BLaER1 treated with 17β-estradiol and CSF1 and Interleukin-3, amounts not matched to agents 10 nM and 100 nM (cell line): ENCODE measurements around the gene PCSK6.

Source experiments
- H3K27ac ChIP-seq, 11 experiments: shearing (Covaris generic); formaldehyde crosslinking; 2 replicates each; pipeline ENCODE4 v1.8.1; 2022
- H3K27me3 ChIP-seq, 11 experiments: shearing (Covaris generic); formaldehyde crosslinking; 2 replicates each; pipeline ENCODE4 v1.8.1; 2022
- H3K36me3 ChIP-seq, 11 experiments: shearing (Covaris generic); formaldehyde crosslinking; 2 replicates each; pipeline ENCODE4 v1.8.1; 2022
- H3K4me1 ChIP-seq, 10 experiments: shearing (Covaris generic); formaldehyde crosslinking; 2 replicates each; pipeline ENCODE4 v1.8.1; 2022
- H3K4me2 ChIP-seq, 11 experiments: shearing (Covaris generic); formaldehyde crosslinking; 2 replicates each; pipeline ENCODE4 v1.8.1; 2022
- H3K4me3 ChIP-seq, 10 experiments: shearing (Covaris generic); formaldehyde crosslinking; 2 replicates each; pipeline ENCODE4 v1.8.1; 2022
- H3K9ac ChIP-seq, 11 experiments: shearing (Covaris generic); formaldehyde crosslinking; 2 replicates each; pipeline ENCODE4 v1.8.1; 2022
- H3K9me3 ChIP-seq, 11 experiments: shearing (Covaris generic); formaldehyde crosslinking; replicated peaks in 1 of 11; 2 replicates each; pipeline ENCODE4 v1.8.1; 2022
- H4K20me1 ChIP-seq, 11 experiments: shearing (Covaris generic); formaldehyde crosslinking; 2 replicates each; pipeline ENCODE4 v1.8.1; 2022
- Cebpa-rat ChIP-seq, 11 experiments: shearing (Covaris generic); IDR thresholded peaks; 2 replicates each; pipeline ENCODE4 v1.8.1; 2022

The PCSK6 gene

DNA sequence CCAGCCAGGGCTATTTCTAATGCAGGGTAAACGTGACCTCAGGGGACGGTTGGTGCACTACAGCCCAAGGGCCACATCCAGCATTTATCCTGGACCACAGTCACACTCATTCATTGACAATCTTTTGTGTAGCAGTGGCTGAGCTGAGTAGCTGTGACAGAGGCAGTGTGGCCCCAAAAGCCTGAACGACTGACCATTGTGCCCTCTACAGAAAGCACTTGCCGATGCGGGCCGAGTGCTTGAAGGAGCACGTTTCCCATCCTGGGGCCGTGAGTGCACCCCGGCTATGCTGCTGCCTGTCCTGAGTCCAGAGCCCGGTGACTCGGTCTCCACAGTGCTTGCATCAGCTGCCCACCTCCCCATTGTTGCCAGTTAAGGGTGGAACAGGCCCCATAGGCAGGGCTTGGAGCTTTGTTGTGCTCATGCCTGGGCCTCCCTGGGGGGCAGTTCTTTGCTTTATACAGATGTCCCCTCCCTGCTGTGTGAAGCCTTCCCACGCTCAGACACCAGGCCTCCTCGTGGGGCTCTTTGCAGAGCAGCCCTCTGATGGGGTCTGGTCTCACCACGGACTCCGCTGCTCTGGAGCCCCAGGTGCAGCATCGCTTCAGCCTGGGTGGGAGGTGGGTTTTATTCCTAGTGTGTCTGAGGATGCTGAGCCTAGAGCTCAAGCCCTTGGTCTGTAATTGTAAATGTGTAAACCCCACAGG lies 181.5 kb downstream of the PCSK6 start:
- Histone ChIP-seq H3K9me3 (no peaks in the 10 kb centered on the region), H3K27me3 (no peaks in the 10 kb centered on the region), H3K9ac (no peak overlapping the region), H3K36me3 (no peaks in the 10 kb centered on the region), H3K4me3 (no peak overlapping the region), H4K20me1 (peaks cover 0 to 2% (median 0%) of the 10 kb centered on the region in 11 experiments; a peak in 1 of 22 replicates), H3K4me2 (peak overlapping the region in 4 of 11 experiments; percentile 31 to 48 (median 36); a peak in 5 of 22 replicates), H3K4me1 (peaks cover 0 to 28% (median 15%) of the 10 kb centered on the region in 10 experiments; a peak in 11 of 20 replicates), H3K27ac (no peak overlapping the region)
- TF ChIP-seq Cebpa-rat (IDR thresholded peaks at IDR 0.05) = no peak

DNA sequence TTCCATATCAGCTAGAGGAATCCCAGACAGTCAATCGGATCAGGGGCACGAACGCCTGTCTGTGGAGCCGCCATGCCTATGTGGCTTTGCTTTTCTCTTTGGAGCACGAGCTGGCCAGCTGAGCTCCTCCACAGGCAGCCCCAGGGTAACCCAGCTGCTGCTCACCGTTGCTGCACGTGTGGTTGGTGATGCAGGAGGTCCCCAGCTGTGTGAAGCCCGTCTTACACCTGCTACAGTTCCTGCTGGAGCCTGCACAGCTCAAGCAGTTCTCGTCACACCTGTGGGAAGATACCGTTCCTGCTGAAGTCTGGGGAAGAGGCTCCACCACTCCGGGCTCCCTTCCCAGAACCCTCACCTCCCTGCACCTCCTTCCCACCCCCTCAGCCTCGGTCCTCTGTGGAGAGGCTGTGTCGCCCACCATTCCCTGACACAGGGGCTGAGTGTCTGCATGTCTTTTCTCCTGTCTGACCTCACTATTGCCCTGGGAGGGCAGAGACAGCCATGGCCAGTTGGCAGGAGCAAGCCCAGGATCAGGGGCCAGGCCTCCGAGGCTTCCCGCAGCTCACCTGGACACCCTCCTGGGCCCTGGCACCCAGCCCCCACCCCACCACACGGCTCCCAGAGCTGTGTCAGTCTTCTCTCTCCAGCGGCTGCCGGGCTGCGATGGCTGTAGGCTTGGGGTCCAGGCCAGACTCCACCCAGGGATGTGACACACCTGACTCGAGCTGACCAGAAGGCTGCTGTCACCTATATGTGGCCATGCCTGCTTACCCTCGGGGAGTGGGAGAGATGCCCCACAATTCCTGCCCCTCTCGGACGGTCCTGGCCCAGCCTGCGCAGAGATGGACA lies 182.2 kb downstream of the PCSK6 start:
- peaks cover 0 to 28% (median 16%) of the 10 kb centered on the region in 10 experiments; a peak in 11 of 20 replicates for H3K4me1 ChIP-seq
- H3K4me3 ChIP-seq = no peak overlapping the region
- no peak overlapping the region for H3K27ac ChIP-seq
- H3K36me3 ChIP-seq = no peaks in the 10 kb centered on the region
- no peak for TF ChIP-seq Cebpa-rat (IDR thresholded peaks at IDR 0.05)
- no peak overlapping the region for H3K9ac ChIP-seq
- H3K9me3 ChIP-seq = no peaks in the 10 kb centered on the region
- H4K20me1 ChIP-seq = peaks cover 0 to 2% (median 0%) of the 10 kb centered on the region in 11 experiments; a peak in 1 of 22 replicates
- H3K4me2 ChIP-seq = peak overlapping the region in 7 of 11 experiments; percentile 27 to 48 (median 32); a peak in 13 of 22 replicates
- H3K27me3 ChIP-seq = no peaks in the 10 kb centered on the region

DNA sequence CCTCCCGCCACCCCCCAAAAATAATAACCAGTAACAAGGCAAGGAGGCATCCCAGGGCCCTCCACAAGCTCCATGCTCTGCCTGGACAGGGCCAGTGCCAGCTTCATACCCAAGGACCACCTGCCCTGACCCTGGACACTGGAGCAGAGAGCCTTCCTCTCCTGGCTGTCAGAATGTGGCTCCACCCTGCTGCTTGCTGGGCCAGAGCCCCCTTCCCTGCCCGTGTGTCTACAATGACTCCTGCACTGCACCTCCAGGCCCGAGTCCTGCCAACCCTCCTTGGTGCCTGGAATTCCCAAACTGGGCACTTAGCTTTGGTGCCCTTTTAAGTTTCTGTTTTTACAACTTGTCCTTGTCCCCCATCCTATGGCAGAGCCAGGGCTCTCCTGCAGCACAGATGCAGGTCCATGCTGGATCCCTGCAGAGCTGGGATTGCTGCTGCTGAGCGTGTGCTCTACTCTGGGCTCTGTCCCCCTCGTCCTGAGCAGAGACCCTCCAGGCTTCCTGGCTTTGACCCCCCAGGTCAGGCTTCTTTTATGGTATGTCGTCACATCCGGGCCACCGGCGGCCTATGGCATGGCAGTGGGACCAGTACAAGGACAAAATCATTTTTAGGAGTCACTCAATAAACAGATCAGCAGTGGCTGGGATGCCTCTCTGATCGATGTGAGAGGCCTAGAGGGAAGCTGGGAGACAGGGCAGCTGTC lies 183.0 kb downstream of the PCSK6 start:
- Histone ChIP-seq H4K20me1 (peaks cover 0 to 2% (median 0%) of the 10 kb centered on the region in 11 experiments; a peak in 1 of 22 replicates), H3K4me3 (no peak overlapping the region), H3K36me3 (no peaks in the 10 kb centered on the region), H3K4me1 (peaks cover 0 to 35% (median 19%) of the 10 kb centered on the region in 10 experiments; a peak in 11 of 20 replicates), H3K9me3 (no peaks in the 10 kb centered on the region), H3K27me3 (no peaks in the 10 kb centered on the region), H3K9ac (no peak overlapping the region), H3K27ac (no peak overlapping the region), H3K4me2 (peak overlapping the region in 7 of 11 experiments; percentile 27 to 48 (median 32); a peak in 12 of 22 replicates)
- TF ChIP-seq Cebpa-rat (IDR thresholded peaks at IDR 0.05) = no peak

DNA sequence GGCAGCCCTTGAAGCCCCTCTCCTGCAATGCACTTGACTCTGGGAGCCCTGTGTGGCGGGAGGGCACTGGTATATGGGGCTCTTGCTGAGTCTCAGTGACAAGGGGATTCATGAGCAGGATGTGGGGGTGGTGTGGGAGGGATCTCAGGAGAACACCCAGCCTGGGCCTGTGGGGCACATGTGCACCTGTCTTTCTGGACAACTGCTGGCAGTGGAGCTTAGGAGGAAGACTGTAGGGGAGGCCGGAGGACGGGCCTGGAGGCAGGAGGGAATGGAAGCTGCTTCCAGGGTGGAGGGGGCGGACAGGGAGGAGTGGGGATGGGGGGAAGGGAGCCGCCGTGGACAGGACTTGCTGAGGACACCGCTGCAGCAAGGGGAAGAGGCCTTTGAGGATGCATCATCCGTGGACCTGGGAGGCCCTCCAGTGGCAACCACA lies 183.7 kb downstream of the PCSK6 start:
- TF ChIP-seq Cebpa-rat (IDR thresholded peaks at IDR 0.05) = no peak
- no peak overlapping the region for H3K27ac ChIP-seq

DNA sequence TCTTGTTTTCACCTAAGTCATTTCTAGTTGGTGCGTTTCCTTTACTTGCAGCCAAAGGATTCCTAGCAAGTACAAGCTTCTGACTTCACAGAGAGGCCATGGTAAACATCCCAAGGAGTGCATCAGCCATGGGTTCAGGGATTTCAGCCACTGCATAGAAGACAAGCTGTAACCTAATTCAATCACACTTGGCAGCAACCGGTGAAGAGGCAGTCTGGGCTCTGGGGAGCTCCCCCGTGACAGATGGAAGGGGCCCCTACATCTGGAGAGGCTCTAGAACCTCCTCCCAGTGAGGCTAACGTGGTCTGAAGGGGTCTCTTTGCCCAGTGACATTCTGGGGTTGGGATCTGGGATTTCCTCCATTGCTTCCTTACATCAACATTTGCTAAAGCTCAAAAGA lies 186.1 kb downstream of the PCSK6 start:
- Histone ChIP-seq H4K20me1 (peaks cover 0 to 2% (median 0%) of the 10 kb centered on the region in 11 experiments; a peak in 1 of 22 replicates), H3K36me3 (no peaks in the 10 kb centered on the region), H3K9me3 (no peaks in the 10 kb centered on the region), H3K4me3 (no peak overlapping the region), H3K27ac (no peak overlapping the region), H3K4me2 (no peak overlapping the region), H3K4me1 (peaks cover 5 to 44% (median 31%) of the 10 kb centered on the region in 10 experiments; a peak in 16 of 20 replicates), H3K27me3 (no peaks in the 10 kb centered on the region), H3K9ac (no peak overlapping the region)
- no peak for TF ChIP-seq Cebpa-rat (IDR thresholded peaks at IDR 0.05)

More for the DNA sequence above, 183.7 kb downstream of the PCSK6 start:
- H4K20me1 ChIP-seq = peaks cover 0 to 2% (median 0%) of the 10 kb centered on the region in 11 experiments; a peak in 1 of 22 replicates
- H3K9me3 ChIP-seq = no peaks in the 10 kb centered on the region
- peak overlapping the region in 2 of 11 experiments; percentile 7 to 31; a peak in 1 of 22 replicates for H3K4me2 ChIP-seq
- no peaks in the 10 kb centered on the region for H3K36me3 ChIP-seq
- H3K27me3 ChIP-seq = no peaks in the 10 kb centered on the region
- H3K4me3 ChIP-seq = no peak overlapping the region
- no peak overlapping the region for H3K9ac ChIP-seq
- H3K4me1 ChIP-seq = peaks cover 0 to 38% (median 21%) of the 10 kb centered on the region in 10 experiments; a peak in 12 of 20 replicates

DNA sequence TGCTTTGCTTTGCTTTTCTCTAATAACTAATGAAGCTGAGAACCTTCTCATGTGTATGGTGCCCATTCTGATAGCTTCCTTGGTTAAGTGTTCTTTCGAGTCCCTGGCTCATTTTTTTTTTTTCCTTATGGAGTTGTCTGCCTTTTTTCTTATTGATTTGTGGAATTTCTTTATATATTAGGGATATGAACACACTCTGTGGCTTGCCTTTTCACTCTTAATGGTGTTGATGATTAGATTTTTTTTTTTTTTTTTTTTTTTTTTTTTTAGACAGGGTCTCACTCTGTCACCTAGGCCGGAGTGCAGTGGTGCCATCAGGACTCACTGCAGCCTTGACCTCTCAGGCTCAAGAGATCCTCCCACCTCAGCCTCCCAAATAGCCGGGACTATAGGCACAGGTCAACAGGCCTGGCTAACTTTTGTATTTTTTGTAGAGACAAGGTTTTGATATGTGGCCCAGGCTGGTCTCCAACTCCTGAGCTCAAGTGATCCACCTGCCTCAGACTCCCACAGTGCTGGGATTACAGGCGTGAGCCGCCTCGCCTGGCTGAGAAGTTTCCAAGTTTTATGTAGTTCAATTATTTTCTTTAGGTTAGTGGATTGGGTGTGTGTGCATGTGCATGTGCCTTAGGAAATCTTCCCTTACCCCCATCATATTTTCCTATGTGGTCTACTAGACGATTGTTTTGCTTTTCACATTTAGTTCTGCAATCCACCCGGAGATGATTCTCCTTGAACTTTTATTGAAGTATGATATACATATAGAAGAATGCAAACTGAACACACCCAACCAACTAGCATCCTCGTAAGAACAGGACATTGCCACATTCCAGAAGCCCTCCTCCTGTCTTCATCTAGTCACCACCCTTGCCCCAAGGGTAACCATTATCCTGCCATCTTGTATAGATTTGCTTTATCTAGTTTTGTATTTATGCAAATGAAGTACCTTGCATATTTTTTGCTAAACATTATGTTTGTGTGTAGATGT lies 192.8 kb downstream of the PCSK6 start:
- H4K20me1 ChIP-seq = peaks cover 25 to 33% (median 28%) of the 10 kb centered on the region in 11 experiments; a peak in 21 of 22 replicates
- H3K4me1 ChIP-seq = peaks cover 33 to 48% (median 43%) of the 10 kb centered on the region in 10 experiments
- peak overlapping the region; percentile 79 to 95 (median 92) for H3K4me2 ChIP-seq
- H3K4me3 ChIP-seq = peak overlapping the region in 3 of 10 experiments; percentile 75 to 83 (median 78); a peak in 3 of 20 replicates
- H3K9me3 ChIP-seq = no peaks in the 10 kb centered on the region
- no peak overlapping the region for H3K27ac ChIP-seq
- H3K9ac ChIP-seq = peak overlapping the region in 5 of 11 experiments; percentile 88 to 99 (median 93); a peak in 3 of 22 replicates
- H3K27me3 ChIP-seq = no peaks in the 10 kb centered on the region
- no peak for TF ChIP-seq Cebpa-rat (IDR thresholded peaks at IDR 0.05)
- H3K36me3 ChIP-seq = peaks cover 0 to 21% (median 12%) of the 10 kb centered on the region in 11 experiments; a peak in 17 of 22 replicates

DNA sequence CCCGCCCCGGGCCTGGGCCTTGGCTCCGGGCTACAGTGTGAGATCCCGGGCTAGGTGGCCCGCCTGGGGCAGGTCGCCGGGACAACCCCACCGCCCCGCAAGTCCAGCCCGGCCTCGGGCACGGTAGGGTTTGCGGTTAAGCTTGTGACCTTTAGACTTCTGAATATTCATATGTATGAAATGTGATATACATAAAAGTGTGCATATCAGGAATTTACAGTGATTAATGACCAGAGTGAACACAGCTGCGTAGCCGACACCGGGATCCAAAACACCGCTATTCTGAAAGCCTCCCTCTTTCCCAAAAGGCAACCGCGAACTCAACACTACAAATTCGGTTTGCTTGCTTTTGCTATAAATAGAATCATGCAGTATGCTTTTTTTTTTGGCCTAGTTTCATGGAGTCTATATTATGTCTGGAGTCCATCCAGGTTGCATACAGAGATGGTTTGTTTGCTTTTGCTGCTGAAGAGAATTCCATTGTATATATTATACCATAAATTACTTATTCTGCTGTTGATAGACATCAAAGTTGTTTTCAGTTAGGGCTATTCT lies 193.8 kb downstream of the PCSK6 start:
- peak overlapping the region; percentile 88 to 99 (median 95) for H3K9ac ChIP-seq
- H4K20me1 ChIP-seq = peaks cover 33 to 43% (median 38%) of the 10 kb centered on the region in 11 experiments; a peak in 21 of 22 replicates
- peak overlapping the region; percentile 81 to 98 (median 95) for H3K27ac ChIP-seq
- no peaks in the 10 kb centered on the region for H3K27me3 ChIP-seq
- no peaks in the 10 kb centered on the region for H3K9me3 ChIP-seq
- H3K36me3 ChIP-seq = peaks cover 3 to 31% (median 22%) of the 10 kb centered on the region in 11 experiments; a peak in 20 of 22 replicates
- no peak for TF ChIP-seq Cebpa-rat (IDR thresholded peaks at IDR 0.05)
- H3K4me2 ChIP-seq = peak overlapping the region; percentile 79 to 95 (median 92)
- H3K4me1 ChIP-seq = peaks cover 36 to 46% (median 41%) of the 10 kb centered on the region in 10 experiments
- H3K4me3 ChIP-seq = peak overlapping the region; percentile 75 to 96 (median 88)
